Stimulated activated CD4-positive, alpha-beta T cell treated with anti-CD3 and anti-CD28 coated beads, Interleukin-4, amount 100 ng/mL, for 24 hours (primary cell): ENCODE results near the gene EHMT1.
"Not testable (repeated sequence)": the region's sequence is repeated elsewhere in the genome, so short reads cannot be mapped to it uniquely, and the experiment has no call there.

Experiments used
- DNase-seq: peaks from one replicate; pipeline ENCODE4 v3.0.0-alpha.2; 2020

Gene EHMT1

DNA sequence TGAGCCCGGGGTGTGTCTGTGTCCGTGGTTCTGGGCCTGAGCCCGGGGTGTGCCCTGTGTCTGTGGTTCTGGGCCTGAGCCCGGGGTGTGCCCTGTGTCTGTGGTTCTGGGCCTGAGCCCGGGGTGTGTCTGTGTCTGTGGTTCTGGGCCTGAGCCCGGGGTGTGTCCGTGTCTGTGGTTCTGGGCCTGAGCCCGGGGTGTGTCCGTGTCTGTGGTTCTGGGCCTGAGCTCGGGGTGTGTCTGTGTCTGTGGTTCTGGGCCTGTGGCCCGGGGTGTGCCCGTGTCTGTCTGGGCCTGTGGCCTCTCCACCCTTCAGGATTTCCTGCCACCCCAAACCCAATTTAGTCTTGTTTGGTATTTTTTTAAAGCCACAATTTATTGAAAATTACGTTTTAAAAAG, 104.6 kb downstream of the EHMT1 start:
- not testable (repeated sequence) for DNase-seq

DNA sequence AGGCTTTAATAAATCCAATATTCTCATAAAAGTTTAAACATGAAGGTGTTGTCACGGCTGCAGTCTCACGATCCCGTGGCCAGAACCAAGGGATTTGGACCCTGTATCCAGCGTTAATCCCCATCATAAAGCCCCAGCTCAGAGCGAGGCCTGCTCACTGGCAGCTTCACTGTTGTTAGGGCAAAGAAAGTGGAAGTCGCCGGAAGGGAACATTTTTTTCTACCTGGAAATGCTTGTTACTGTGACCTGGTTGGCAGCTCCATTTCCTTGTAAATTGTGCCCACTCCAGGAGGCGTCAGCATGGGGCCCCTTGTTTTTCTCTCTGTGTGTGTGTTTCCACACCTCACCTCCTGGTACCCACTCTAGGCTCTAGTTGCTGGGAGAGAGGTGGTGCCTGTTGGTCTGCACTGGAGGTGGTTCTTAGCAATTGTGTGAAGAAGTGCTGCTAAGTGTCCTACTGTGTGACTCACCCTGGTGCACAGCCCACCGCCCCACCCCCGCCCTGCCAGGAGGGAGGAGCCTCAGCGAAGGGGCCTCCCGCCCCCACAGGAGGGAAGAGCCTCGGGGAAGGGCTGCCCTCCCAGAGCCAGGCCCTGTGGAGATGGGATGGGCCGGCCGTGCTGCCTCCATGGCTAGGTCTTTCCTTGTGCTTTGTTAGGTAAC, 105.1 kb downstream of the EHMT1 start:
- no peak for DNase-seq

DNA sequence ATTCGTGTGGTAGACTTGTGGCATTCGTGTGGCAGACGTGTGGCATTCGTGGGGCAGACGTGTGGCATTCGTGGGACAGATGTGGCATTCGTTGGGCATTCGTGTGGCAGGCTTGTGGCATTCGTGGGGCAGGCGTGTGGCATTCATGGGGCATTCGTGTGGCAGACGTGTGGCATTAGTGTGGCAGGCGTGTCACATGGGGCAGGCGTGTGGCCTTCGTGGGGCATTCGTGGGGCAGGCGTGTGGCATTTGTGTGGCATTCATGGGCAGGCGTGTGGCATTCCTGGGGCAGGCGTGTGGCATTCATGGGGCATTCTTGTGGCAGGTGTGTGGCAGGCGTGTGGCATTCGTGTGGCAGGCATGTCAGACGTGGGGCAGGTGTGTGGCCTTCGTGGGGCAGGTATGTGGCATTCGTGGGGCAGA, 106.0 kb downstream of the EHMT1 start:
- DNase-seq = no peak

DNA sequence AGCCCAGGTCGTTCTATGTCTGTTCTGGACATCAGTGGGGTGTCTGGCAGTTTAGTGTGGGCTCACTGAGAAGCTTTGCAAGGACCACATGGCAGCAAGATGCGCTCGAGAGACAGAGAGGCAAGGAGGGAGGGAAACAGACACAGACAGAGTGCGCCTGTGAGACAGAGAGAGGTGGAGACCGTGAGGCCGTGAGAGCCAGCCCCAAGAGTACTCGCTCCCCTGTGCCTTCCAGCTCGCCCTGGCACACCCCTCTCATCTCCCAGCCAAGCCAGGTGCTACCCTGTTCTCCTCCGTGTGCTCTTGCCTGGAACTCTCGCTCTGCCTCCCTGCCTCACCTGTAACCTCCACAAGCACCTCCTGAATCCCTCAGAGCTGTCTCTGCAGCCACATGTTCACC, 106.8 kb downstream of the EHMT1 start:
- DNase-seq = no peak

DNA sequence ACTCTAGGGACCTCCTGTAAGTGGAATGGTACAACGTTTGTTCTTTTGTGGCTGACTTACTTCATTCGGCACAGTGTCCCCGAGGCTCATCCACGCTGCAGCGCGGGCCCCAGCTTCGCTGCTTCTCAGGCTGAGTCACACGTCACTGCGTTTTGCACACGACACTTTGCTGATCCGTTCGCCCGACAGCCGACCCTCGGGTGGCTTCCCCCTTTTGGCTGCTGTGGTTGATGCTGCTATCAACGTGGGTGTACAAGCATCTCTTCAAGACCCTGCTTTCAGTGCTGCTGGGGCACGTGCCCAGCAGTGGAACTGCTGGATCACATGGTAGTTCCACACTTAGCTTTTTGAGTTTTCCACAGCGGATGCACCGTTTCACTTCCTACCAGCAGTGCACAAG, 107.5 kb downstream of the EHMT1 start:
- not testable (repeated sequence) for DNase-seq

DNA sequence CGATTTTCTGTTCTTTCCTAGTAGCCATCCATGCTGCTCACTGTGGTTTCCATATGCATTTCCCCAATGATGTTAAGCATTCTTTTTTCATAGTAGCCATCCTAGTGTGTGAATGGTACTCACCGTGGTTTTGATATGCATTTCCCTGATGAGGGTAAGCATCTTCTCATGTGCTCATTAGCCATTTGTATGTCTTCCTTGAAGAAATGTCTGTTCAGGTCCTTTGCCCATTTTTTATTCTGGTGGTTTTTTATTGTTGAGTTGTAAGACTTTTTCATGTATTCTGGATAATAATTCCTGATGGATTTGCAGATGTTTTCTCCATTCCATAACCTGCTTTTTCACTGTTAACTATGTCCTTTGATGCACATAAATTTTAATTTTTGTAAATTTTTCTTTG, 108.0 kb downstream of the EHMT1 start:
- no peak for DNase-seq

DNA sequence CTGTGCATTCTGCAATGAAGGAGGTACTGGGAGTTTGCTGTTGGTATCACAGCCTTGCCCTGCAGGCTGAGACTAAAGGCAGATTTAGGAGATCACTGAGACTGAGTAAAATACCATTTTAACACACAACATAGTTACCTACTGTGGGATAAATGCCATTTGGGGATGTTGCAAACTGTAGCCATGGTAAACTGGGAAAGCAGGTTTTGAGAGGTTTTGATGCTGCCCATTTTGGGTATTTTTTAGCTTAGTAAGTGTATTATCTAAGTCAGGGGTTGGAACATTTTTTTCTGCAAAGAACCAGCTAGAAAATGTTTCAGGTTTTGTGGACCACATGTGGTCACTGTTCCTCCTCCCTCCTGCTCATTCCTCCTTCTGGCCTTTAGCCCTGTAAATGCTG, 108.9 kb downstream of the EHMT1 start:
- DNase-seq = no peak

DNA sequence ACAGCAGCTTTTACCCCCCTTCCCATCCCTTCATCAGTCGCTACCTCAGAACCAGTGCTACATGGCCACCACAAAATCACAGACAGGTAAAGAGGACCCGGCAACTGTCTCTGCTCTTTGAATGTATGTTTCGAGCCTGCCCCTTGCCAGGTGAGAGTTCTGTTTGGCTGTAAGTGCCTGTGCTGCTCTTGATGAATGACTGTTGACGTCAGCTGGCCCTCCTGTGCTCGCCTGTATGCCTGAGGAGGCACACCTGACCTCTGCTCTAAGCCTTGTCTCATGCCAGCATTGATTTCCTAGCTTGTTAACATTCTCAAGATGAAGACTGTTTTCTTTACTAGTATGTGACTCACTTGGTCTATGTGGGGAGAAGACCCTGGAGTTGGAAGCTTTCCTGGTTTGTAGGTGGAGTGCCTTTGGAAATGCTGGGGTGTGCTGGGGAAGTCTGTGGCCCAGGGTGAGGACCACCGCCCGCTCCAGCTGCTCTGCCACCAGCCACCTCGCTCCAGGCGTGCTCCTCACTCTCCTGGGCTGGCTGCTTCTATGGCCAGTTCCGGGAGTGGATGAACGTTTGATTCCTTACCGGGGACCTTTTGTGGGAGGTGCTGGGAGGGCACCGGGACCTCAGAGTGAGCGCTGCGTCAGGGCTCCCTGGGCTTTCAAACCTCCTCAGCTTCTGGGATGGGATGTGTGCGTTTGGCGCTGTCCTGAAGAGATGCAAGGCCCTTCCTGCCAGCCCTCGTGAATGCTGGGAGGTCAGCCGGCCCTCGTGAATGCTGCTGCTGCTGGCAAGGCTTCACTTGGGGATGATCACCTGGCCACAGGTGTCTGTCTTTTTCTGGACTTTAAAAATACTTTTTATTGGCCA, 109.9 kb downstream of the EHMT1 start:
- no peak for DNase-seq

DNA sequence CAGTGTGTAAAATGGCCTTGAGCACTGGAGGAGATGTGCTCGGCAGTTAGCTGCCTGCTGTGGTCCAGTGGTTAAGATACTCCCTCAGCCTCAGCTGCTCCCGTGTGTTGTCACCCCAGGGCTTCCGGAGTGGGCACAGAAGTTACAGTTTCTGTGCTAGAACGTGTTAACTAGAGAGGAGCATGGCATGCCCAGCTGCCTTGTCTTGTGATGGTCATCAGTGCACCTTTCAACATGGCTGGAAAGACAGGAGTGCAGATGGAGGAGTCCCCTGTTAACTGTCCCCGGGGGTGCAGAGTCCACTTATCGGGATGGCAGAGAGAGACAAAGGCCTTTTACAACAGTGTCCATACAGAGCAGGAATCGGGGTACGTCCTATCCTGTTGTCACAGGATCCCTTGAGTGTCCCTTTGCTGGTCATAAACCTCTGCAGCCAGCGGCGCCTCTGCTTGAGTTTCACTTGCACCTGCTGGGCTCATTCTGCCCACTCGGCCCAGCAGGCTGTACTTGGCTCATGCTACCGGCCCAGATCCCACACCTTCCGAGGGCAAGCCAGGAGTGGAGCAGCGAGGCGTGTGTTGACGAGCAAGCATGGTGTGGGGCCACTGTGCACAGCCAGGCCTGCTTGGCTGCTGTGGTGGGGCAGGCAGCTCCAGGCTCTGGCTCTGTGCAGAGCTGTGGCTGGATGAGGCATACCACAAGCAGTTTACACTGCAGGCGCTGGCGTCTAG, 112.6 kb downstream of the EHMT1 start:
- no peak for DNase-seq

DNA sequence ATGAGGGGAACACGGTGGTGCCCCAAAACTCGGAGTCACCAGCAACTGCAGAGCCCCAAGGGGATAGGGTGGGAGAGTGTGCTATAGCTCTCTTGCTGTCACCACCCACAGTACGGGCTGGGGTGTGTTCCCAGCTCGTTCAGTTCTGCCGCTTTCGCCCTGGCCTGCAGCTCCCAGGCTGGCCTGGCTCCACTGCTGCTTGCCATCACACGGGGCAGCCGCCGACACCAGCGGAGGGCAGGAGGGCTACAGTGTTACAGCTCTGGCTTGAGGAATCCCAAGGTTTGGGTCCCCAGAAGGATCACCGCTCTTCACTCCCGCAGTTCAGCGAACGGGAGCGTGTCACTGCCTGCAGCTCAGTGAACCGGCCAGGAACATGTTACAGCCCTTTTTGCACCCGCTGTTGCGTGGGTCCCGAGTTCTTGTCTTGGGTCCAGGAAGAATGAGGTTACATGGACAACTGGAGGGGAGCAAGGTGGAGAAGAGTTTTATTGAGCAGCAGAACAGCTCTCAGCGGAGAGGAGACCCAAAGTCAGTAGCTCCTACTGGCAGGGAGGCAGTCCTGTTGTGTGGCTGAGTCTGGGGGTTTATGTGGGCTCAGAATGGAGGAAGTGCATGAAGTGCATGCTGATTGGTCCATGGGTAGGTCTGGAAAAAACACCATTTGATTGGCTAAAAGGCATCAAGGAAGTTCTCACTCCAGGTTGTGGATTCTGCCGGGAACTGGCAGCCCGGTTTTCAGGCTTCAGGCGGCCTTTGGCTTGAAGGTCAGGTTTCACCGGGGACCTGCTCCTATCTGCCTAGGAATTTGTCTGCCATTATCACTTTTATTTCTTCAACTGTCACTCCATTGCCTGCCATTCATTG, 113.4 kb downstream of the EHMT1 start:
- no peak for DNase-seq

DNA sequence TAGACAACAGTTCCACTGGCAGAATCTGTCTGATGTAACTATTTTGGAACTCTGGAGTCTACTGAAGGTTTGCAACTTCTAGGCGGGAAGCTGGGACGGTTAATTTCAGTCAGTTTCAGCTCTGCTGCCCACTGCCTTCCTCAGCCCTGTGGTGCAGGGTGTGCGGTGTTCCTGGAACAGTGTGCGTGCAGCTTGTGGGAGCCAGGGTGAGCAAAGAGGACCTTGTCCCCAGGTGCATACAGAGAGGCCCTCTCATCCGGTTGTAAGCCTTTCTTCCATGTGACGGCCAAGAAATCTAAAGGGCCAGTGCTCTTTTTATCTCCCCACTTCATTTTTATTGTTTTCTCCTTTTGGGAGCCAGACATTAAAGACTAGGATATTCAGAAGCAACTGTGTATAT, 114.6 kb downstream of the EHMT1 start:
- no peak for DNase-seq

DNA sequence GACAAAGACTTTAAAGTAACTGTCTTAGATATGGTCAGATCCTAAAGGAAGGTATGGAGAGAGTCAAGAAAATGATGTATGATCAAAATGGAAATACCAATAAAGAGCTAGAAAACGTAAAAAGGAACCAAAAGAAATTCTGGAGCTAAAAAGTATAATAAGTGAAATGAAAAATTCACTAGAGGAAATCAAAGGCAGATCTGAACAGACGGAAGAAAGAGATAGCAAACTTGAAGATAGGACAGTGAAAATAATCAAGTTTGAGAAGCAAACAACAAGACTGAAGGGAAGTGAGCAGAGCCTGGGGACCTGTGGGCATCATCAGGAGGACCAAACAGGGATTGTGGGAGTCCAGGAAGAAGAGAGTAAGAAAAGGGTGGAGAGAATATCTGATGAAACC, 115.4 kb downstream of the EHMT1 start:
- DNase-seq = no peak

DNA sequence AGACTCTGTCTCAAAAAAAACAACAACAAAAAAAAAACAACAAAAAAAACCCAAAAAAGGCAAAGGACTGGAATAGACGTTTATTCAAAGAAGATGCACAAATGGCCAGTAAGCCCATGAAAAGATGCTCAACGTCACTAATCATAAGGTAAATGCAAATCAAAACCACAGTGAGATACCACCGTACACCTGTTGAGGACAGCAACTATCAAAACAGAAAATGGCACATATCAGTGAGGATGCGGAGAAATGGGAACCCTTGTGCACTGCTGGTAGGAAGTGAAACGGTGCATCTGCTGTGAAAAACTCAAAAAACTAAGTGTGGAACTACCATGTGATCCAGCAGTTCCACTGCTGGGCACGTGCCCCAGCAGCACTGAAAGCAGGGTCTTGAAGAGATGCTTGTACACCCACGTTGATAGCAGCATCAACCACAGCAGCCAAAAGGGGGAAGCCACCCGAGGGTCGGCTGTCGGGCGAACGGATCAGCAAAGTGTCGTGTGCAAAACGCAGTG, 119.4 kb downstream of the EHMT1 start:
- not testable (repeated sequence) for DNase-seq

DNA sequence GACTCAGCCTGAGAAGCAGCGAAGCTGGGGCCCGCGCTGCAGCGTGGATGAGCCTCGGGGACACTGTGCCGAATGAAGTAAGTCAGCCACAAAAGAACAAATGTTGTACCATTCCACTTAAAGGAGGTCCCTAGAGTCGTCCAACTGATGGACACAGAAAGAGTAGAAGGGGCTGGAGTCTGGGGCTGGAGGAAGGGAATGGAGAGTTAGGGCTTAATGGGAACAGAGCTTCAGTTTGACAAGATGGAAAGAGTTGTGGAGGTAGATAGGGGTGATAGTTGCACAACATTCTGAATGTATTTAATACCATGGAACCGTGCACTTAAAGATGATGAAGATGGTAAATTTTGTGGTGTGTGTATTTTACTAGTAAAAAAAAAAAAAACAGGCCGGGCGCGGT, 119.9 kb downstream of the EHMT1 start:
- no peak for DNase-seq

DNA sequence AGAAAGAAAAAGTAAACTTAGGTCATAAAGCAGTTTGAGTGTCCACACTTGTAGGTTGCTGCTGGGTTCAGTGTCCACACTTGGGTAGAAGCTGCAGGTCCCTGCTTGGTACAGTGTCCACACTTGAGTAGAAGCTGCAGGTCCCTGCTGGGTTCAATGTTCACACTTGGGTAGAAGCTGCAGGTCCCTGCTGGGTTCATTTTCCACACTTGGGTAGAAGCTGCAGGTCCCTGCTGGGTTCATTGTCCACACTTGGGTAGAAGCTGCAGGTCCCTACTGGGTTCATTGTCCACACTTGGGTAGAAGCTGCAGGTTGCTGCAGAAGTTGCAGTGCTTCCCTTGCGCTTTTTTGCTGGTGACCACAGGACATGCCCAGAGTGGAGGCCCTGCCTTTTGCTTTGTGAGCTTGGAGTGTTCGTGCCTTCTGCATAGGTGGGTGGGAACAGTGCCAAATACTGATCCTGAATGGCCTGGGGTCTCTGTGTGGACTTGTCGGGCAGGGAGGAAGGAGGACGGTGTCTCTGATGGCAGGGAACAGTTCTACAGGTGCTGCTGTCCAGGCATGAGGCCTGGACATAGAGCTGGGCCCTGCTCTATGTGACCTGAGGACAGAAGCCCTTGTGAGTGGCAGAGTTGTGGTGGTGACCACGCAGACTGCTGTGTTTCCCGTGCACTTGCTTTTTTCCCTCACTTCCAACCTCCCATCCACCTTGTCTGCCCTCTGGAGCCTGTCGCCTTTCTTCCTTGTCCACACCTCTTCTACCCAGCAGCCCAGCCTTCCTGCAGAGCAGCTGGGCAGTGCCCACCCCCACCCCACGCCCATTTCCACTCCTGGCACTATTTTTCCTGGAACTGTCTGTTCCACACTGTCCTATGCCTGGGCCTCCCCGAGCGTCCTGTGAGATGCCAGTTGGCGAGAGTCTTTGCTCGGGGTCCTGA, 120.8 kb downstream of the EHMT1 start:
- no peak for DNase-seq

DNA sequence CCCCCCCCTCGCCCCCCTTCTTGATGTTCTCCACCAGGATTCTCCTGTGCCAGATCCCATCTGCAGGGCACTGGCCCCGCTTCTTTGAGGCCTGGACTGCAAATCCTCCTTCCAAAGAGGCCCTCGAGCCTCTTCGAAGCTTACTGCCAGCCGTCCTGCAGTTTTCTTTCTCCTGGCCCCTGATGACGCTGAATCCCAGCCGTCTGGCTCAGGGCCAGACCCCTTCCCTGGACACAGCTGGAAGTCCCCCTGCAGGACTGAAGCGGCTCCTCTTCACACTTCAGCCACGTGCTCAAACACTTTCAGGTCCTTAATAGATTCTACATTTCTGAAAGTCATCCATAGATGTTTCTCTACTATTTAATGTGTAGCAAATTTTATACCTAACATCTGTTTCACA, 121.5 kb downstream of the EHMT1 start:
- no peak for DNase-seq

DNA sequence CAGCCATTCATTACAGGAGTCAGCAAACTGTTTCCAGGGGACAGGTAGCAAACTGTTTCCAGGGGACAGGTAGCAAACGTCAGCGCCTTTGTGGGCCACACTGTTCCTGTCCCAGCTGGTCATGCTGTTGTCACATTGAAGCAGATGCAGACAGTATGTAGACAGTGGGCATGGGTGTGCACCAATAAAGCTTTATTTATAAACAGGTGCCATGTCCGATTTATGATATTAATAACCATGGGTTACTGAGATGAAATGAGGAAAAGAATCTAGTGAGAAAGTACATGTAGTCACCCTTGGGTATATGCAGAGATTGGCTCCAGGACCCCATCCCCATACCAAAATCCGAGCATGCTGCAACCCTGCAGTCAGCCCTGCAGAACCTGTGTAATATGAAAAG, 122.5 kb downstream of the EHMT1 start:
- DNase-seq = no peak

DNA sequence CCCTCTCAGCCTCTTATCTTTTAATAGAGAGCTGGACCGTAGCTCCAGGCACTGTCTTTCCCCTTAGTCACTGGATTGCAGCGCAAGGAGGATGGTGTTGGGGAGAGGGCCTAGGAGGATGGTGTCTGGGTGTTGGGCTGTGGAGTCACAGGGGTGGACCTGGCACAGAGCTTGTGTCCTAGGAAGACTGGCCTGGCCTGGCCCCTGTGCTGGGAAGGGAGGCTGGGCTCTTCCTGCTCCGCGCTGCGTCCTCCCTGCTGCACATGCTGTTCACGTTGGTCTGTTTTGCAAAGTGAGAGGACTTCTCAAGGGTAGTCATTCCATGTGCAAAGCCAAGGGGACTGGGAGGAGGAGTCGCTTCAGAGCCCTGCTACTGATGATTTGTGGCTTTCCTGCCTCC, 123.9 kb downstream of the EHMT1 start:
- no peak for DNase-seq

DNA sequence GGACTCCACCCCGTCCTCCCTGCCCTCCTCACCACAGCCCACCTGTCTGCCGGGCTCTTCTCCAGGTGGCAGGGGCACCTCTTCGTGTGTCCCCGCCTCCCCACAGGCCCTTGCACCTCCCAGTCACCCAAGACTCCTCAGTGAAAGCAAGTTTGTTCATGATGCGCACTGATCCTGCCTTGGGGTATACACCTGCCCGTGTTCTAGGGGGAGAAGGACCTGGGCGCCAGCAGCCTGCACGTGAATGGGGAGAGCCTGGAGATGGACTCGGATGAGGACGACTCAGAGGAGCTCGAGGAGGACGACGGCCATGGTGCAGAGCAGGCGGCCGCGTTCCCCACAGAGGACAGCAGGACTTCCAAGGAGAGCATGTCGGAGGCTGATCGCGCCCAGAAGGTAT, 124.9 kb downstream of the EHMT1 start:
- no peak for DNase-seq

DNA sequence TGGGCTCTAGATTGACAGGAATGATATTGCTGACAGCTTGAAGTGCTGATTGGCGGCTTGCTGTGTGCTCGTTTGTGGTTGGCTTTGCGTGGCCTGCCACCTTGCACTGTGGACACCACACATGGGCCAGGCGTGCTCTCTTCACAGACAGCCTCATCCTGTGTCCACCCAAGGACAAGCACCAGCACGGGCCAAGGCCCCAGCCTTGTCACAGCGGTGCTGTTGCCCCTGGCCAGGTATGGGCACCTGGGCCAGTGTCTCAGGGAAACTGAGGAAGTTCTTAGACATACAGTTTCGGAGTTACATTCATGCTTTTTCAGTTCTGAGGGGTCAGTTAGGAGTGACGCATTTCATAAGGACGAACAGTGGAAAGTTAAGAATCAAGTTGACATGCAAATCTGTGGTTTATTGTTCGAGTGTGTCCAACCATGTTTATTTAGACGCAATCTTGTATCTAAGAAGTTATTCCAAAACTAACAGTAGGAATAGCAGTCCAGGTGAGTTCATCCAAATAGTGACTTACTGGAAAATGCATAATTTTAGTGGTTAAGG, 125.9 kb downstream of the EHMT1 start:
- DNase-seq = no peak

DNA sequence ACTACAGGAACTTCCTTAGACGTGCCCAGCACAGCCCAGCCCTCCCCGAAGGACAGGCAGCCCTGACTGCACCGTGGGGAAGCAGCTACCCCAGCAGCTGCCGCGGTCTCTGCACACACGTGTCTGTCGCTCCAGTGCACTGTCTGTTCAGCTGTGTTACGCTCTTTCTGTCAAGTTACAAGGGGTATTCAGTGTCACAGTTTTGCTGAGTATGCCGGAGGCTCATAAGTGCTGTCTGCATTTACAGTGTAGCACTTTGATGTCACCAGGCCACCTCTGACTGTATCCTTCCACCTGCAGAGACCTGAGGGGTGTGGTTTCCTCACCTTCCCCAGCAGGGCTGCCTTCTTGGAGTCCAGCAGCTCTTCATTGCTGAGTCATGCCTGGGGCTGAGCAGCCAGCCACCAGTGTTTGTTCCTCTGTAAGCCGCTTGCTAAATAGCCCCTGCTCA, 126.8 kb downstream of the EHMT1 start:
- no peak for DNase-seq
